Stimulated activated CD4-positive, alpha-beta T cell treated with anti-CD3 and anti-CD28 coated beads, Interleukin-1b, Interleukin-23, amount 100 ng/mL, for 48 hours (primary cell): ENCODE data around the gene GRK1.
"Not testable (repeated sequence)": the region's sequence is repeated elsewhere in the genome, so short reads cannot be mapped to it uniquely, and the experiment has no call there.

Experiments
- DNase-seq: peaks from one replicate; pipeline ENCODE4 v3.0.0-alpha.2; 2020

GRK1 gene

GRCh38 chr13:113745500-113746142, 78.6 kb downstream of the GRK1 start:
- not testable (repeated sequence) for DNase-seq

- no peak for DNase-seq
Measured at GRCh38 chr13:113746143-113746525, 79.1 kb downstream of the GRK1 start.

GRCh38 chr13:113746671-113747070, 79.7 kb downstream of the GRK1 start:
- no peak for DNase-seq

- DNase-seq = no peak
Measured at GRCh38 chr13:113747291-113747833, 80.3 kb downstream of the GRK1 start.

GRCh38 chr13:113748101-113748861, 81.3 kb downstream of the GRK1 start:
- no peak for DNase-seq

- no peak for DNase-seq
Measured at GRCh38 chr13:113748862-113749451, 81.9 kb downstream of the GRK1 start.

GRCh38 chr13:113749507-113749906, 82.5 kb downstream of the GRK1 start:
- DNase-seq = no peak

- DNase-seq = no peak
Measured at GRCh38 chr13:113749967-113750366, 82.9 kb downstream of the GRK1 start.

GRCh38 chr13:113750554-113751399, 83.8 kb downstream of the GRK1 start:
- DNase-seq = no peak

- no peak for DNase-seq
Measured at GRCh38 chr13:113751491-113751890, 84.5 kb downstream of the GRK1 start.

- DNase-seq = not testable (repeated sequence)
Measured at GRCh38 chr13:113752211-113752986, 85.4 kb downstream of the GRK1 start.

GRCh38 chr13:113753171-113753570, 86.2 kb downstream of the GRK1 start:
- DNase-seq = no peak

- DNase-seq = no peak
Measured at GRCh38 chr13:113754242-113754641, 87.2 kb downstream of the GRK1 start.

GRCh38 chr13:113754691-113755090, 87.7 kb downstream of the GRK1 start:
- no peak for DNase-seq

- no peak for DNase-seq
Measured at GRCh38 chr13:113756441-113757097, 89.5 kb downstream of the GRK1 start.

- DNase-seq = peak; percentile 62
Measured at GRCh38 chr13:113758651-113759524, 91.9 kb downstream of the GRK1 start, which contains the start of gene TMEM255B. TMEM255B (plus strand) TSS chr13:113759226; CDS start chr13:113759270, 44 bp downstream.

- DNase-seq = no peak
Measured at GRCh38 chr13:113759525-113760137, 92.6 kb downstream of the GRK1 start.

GRCh38 chr13:113761136-113761535, 94.1 kb downstream of the GRK1 start:
- DNase-seq = no peak

GRCh38 chr13:113762075-113762474, 95.1 kb downstream of the GRK1 start:
- no peak for DNase-seq

- no peak for DNase-seq
Measured at GRCh38 chr13:113762538-113762937, 95.5 kb downstream of the GRK1 start.
